IMR-90 (cell line): ENCODE data around the gene TRAP1.

ENCODE experiments used
- BHLHE40 ChIP-seq: fragments of 150-350 bp; IDR thresholded peaks from 2 replicates; pipeline ENCODE4 v1.6.1; 2016; ENCODE audit warnings: mild to moderate bottlenecking, low read depth, low read length
- CEBPB ChIP-seq: IDR thresholded peaks from 2 replicates; pipeline ENCODE4 v1.6.1; 2012; ENCODE audit warnings: low read depth, low read length, improper control_type of control experiment
- CHD1 ChIP-seq: IDR thresholded peaks from 2 replicates; pipeline ENCODE4 v1.6.1; 2012; ENCODE audit warnings: low read depth, low read length, improper control_type of control experiment
- CTCF ChIP-seq: conservative IDR thresholded peaks from 2 replicates; pipeline ENCODE4 v1.5.1; 2012; ENCODE audit warnings: mild to moderate bottlenecking, low read depth, low read length, improper control_type of control experiment
- ELK1 ChIP-seq: fragments of 150-350 bp; IDR thresholded peaks from 2 replicates; pipeline ENCODE4 v1.6.1; 2016; ENCODE audit warnings: low read depth, mild to moderate bottlenecking, low read length, moderate library complexity, borderline replicate concordance
- MAFK ChIP-seq: IDR thresholded peaks from 2 replicates; pipeline ENCODE4 v1.6.1; 2012; ENCODE audit warnings: low read depth, low read length, improper control_type of control experiment
- MAZ ChIP-seq: IDR thresholded peaks from 2 replicates; pipeline ENCODE4 v1.6.1; 2012; ENCODE audit warnings: low read depth, mild to moderate bottlenecking, low read length, improper control_type of control experiment, moderate library complexity, borderline replicate concordance
- MXI1 ChIP-seq: IDR thresholded peaks from 2 replicates; pipeline ENCODE4 v1.6.1; 2012; ENCODE audit warnings: low read depth, mild to moderate bottlenecking, low read length, moderate library complexity, borderline replicate concordance
- POLR2A ChIP-seq: IDR thresholded peaks from 2 replicates; pipeline ENCODE4 v1.6.1; 2012; ENCODE audit warnings: mild to moderate bottlenecking, low read depth, low read length
- RAD21 ChIP-seq: IDR thresholded peaks from 2 replicates; pipeline ENCODE4 v1.6.1; 2012; ENCODE audit warnings: low read length, improper control_type of control experiment
- RCOR1 ChIP-seq: IDR thresholded peaks from 2 replicates; pipeline ENCODE4 v1.6.1; 2012; ENCODE audit warnings: mild to moderate bottlenecking, low read length, improper control_type of control experiment; ENCODE audit not compliant: insufficient replicate concordance
- RFX5 ChIP-seq: IDR thresholded peaks from 2 replicates; pipeline ENCODE4 v1.8.0; 2012; ENCODE audit warnings: low read depth, mild to moderate bottlenecking, low read length, moderate library complexity
- SMC3 ChIP-seq: fragments of 150-350 bp; IDR thresholded peaks from 2 replicates; pipeline ENCODE4 v1.6.1; 2016; ENCODE audit warnings: low read depth, mild to moderate bottlenecking, antibody characterized with exemption, low read length, moderate library complexity
- USF2 ChIP-seq: fragments of 150-350 bp; IDR thresholded peaks from 2 replicates; pipeline ENCODE4 v1.6.1; 2017; ENCODE audit warnings: mild to moderate bottlenecking, antibody characterized with exemption, low read length, low read depth

GRCh38 chr16:3652373-3653195, 64.7 kb downstream of the TRAP1 start:
- no peak for TF ChIP-seq CTCF
- TF ChIP-seq POLR2A, result no peak
- no peak for TF ChIP-seq RAD21
- TF ChIP-seq BHLHE40, result no peak
- no peak for TF ChIP-seq USF2
- TF ChIP-seq CHD1, result no peak
- TF ChIP-seq CEBPB, result no peak
- no peak for TF ChIP-seq SMC3
- TF ChIP-seq RFX5, result no peak
- TF ChIP-seq MAZ, result no peak
- TF ChIP-seq MXI1, result no peak
- no peak for TF ChIP-seq ELK1
- TF ChIP-seq MAFK, result no peak
- TF ChIP-seq RCOR1, result no peak
